Measurements from ENCODE around the gene TRIM41. TPM values are rescaled to one million over a fixed set of nuclear protein-coding genes. Genes with fewer than 3 reads are reported as not detected.

TRIM41 gene
- total and polyA plus RNA-seq, 2 of the 13 experiments (the other 11 are each of a cell fraction or from before 2014, with no cell fraction given), result 10.2 to 16.7 TPM

- TF ChIP-seq ZNF569 (CRISPR knock-in tag; IDR thresholded peaks at IDR 0.05; ENCODE audit: borderline replicate concordance) (no peak), SIX4 (CRISPR knock-in tag; IDR thresholded peaks at IDR 0.05) (no peak), ZNF232 (CRISPR knock-in tag; IDR thresholded peaks at IDR 0.05; ENCODE audit: borderline replicate concordance) (no peak), SRSF9 (IDR thresholded peaks at IDR 0.05; ENCODE audit: borderline replicate concordance, insufficient read depth, low read depth, low read length, poor library complexity, severe bottlenecking) (no peak), CHD2 (IDR thresholded peaks at IDR 0.05; ENCODE audit: low read depth, low read length) (no peak), ZNF446 (CRISPR knock-in tag; IDR thresholded peaks at IDR 0.05) (no peak), AFF4 (CRISPR knock-in tag; IDR thresholded peaks at IDR 0.05) (no peak), ZNF572 (CRISPR knock-in tag; IDR thresholded peaks at IDR 0.05) (no peak), CEBPG (CRISPR knock-in tag; IDR thresholded peaks at IDR 0.05) (no peak), ATM (IDR thresholded peaks at IDR 0.05; ENCODE audit: borderline replicate concordance) (no peak)
- TF ChIP-seq, protein P1, sequence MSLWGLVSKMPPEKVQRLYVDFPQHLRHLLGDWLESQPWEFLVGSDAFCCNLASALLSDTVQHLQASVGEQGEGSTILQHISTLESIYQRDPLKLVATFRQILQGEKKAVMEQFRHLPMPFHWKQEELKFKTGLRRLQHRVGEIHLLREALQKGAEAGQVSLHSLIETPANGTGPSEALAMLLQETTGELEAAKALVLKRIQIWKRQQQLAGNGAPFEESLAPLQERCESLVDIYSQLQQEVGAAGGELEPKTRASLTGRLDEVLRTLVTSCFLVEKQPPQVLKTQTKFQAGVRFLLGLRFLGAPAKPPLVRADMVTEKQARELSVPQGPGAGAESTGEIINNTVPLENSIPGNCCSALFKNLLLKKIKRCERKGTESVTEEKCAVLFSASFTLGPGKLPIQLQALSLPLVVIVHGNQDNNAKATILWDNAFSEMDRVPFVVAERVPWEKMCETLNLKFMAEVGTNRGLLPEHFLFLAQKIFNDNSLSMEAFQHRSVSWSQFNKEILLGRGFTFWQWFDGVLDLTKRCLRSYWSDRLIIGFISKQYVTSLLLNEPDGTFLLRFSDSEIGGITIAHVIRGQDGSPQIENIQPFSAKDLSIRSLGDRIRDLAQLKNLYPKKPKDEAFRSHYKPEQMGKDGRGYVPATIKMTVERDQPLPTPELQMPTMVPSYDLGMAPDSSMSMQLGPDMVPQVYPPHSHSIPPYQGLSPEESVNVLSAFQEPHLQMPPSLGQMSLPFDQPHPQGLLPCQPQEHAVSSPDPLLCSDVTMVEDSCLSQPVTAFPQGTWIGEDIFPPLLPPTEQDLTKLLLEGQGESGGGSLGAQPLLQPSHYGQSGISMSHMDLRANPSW (CRISPR knock-in tag; IDR thresholded peaks at IDR 0.05; ENCODE audit: borderline replicate concordance), result no peak
- TF ChIP-seq, protein P2, sequence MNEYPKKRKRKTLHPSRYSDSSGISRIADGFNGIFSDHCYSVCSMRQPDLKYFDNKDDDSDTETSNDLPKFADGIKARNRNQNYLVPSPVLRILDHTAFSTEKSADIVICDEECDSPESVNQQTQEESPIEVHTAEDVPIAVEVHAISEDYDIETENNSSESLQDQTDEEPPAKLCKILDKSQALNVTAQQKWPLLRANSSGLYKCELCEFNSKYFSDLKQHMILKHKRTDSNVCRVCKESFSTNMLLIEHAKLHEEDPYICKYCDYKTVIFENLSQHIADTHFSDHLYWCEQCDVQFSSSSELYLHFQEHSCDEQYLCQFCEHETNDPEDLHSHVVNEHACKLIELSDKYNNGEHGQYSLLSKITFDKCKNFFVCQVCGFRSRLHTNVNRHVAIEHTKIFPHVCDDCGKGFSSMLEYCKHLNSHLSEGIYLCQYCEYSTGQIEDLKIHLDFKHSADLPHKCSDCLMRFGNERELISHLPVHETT (CRISPR knock-in tag; conservative IDR thresholded peaks at IDR 0.05), result no peak
- TF ChIP-seq, protein P3, sequence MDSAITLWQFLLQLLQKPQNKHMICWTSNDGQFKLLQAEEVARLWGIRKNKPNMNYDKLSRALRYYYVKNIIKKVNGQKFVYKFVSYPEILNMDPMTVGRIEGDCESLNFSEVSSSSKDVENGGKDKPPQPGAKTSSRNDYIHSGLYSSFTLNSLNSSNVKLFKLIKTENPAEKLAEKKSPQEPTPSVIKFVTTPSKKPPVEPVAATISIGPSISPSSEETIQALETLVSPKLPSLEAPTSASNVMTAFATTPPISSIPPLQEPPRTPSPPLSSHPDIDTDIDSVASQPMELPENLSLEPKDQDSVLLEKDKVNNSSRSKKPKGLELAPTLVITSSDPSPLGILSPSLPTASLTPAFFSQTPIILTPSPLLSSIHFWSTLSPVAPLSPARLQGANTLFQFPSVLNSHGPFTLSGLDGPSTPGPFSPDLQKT (CRISPR knock-in tag; IDR thresholded peaks at IDR 0.05; ENCODE audit: borderline replicate concordance), result no peak
- no peaks in the 10 kb centered on the region for H4K20me1 ChIP-seq (ENCODE audit: insufficient read depth, low read length)
- H3K4me2 ChIP-seq (ENCODE audit: low read depth, low read length), result no peak overlapping the region
- peaks cover 36% of the 10 kb centered on the region for H3K4me1 ChIP-seq (ENCODE audit: insufficient read depth, low read length)
- intact Hi-C loops (cut with micrococcal nuclease; ENCODE audit: unreplicated experiment), result no loop called here
- ATAC-seq, result no peak
- no peaks in the 10 kb centered on the region for H3K9me3 ChIP-seq (ENCODE audit: low read length)
- CTCF ChIA-PET (ENCODE audit: low intra/inter-chr PET ratio, low total read pairs), result no interaction called here
- no TSS peak for BruUV-seq (replicated peaks)
- FAIRE-seq, result no peak
- no peaks in the 10 kb centered on the region for H3K36me3 ChIP-seq (replicated peaks in 1 of 2; ENCODE audit: control insufficient read depth in 1 of 2, insufficient read depth in 2 of 2, low read length in 2 of 2)
- no peak overlapping the region for H2AFZ ChIP-seq (ENCODE audit: low read length)
- DNase-seq (ENCODE audit: low spot score), result no peak
- peaks cover 7 to 82% of the 10 kb centered on the region in 2 experiments for H3K27me3 ChIP-seq (ENCODE audit: control insufficient read depth in 1 of 2, insufficient read depth in 2 of 2, low read length in 2 of 2)
- no peak overlapping the region for H3K9ac ChIP-seq (ENCODE audit: insufficient read depth, low read depth, low read length)
- in situ Hi-C loops (cut with HindIII; ENCODE audit: extremely low pct_ligation_motif_present, low pct_unique_long_range_greater_than_20kb), result no loop called here
- H3K27ac ChIP-seq (ENCODE audit: extremely low read length, insufficient read depth, low read length), result no peak overlapping the region
- WGBS (ENCODE audit: low lambda C conversion rate), result 18% methylated on average over 4 of the region's 4 CpGs
- no peak overlapping the region for H3K4me3 ChIP-seq (replicated peaks in 1 of 3; ENCODE audit: insufficient read depth in 1 of 3, low read depth in 2 of 3, low read length in 3 of 3)
- H3K79me2 ChIP-seq (ENCODE audit: insufficient read depth, low read length), result no peaks in the 10 kb centered on the region
- POLR2A ChIA-PET, result interaction anchor here (1.4 to 7.4 kb wide), 2 partner anchors 9 kb away, joined by 6 to 104 read pairs; no protein-coding TSS in a partner anchor
Measured at GRCh38 chr5:181200816-181201215, 22.3 kb upstream of the TRIM41 start.
